WERI-Rb-1 (cell line): ENCODE measurements around the gene CETN1.

ENCODE experiments used
- DNase-seq: peaks from one replicate; pipeline ENCODE4 v3.0.0-alpha.2; 2020
- H3K27ac ChIP-seq: fragments of 250-450 bp; sonication (Bioruptor Pico); 2 replicates; pipeline ENCODE4 v1.5.1; 2020; ENCODE audit warnings: mild to moderate bottlenecking, moderate library complexity
- H3K27me3 ChIP-seq: fragments of 250-450 bp; sonication (Bioruptor Pico); 2 replicates; pipeline ENCODE4 v1.5.1; 2021; ENCODE audit warnings: mild to moderate bottlenecking, low read depth, moderate library complexity; ENCODE audit not compliant: insufficient read depth, severe bottlenecking
- H3K36me3 ChIP-seq: fragments of 250-450 bp; sonication (Bioruptor Pico); 2 replicates; pipeline ENCODE4 v1.5.1; 2020; ENCODE audit warnings: mild to moderate bottlenecking, moderate library complexity
- H3K4me3 ChIP-seq: 2 replicates; pipeline ENCODE4 v1.5.1; 2011; ENCODE audit warnings: low read depth, mild to moderate bottlenecking, control low read depth, low read length
- H3K9me3 ChIP-seq: fragments of 250-450 bp; sonication (Bioruptor Pico); 2 replicates; pipeline ENCODE4 v1.5.1; 2021; ENCODE audit warnings: mild to moderate bottlenecking, moderate library complexity; ENCODE audit not compliant: severe bottlenecking
- CTCF ChIP-seq: IDR thresholded peaks from 2 replicates; pipeline ENCODE4 v1.5.1; 2011; ENCODE audit warnings: low read depth, mild to moderate bottlenecking, control low read depth, inconsistent platforms, low read length

Gene CETN1

GRCh38 chr18:615092-615521 is 34.9 kb downstream of the CETN1 start:
- no peak overlapping the region for H3K27ac ChIP-seq
- no peaks in the 10 kb centered on the region for H3K27me3 ChIP-seq
- no peak overlapping the region for H3K4me3 ChIP-seq
- no peak for TF ChIP-seq CTCF
- no peak for DNase-seq
- H3K36me3 ChIP-seq, result no peaks in the 10 kb centered on the region
- H3K9me3 ChIP-seq, result no peaks in the 10 kb centered on the region

- H3K9me3 ChIP-seq, result no peaks in the 10 kb centered on the region
- no peak for DNase-seq
- H3K27ac ChIP-seq, result no peak overlapping the region
Observed at GRCh38 chr18:615773-616172, 35.6 kb downstream of the CETN1 start.

GRCh38 chr18:616380-616995 is 36.3 kb downstream of the CETN1 start:
- H3K27me3 ChIP-seq, result no peaks in the 10 kb centered on the region
- H3K4me3 ChIP-seq, result no peak overlapping the region
- H3K27ac ChIP-seq, result no peak overlapping the region
- no peaks in the 10 kb centered on the region for H3K9me3 ChIP-seq
- TF ChIP-seq CTCF, result peak; percentile 42; the same call in 1 of the 2 replicates
- no peak for DNase-seq
- no peaks in the 10 kb centered on the region for H3K36me3 ChIP-seq

More at GRCh38 chr18:615773-616172, 35.6 kb downstream of the CETN1 start:
- H3K27me3 ChIP-seq, result no peaks in the 10 kb centered on the region
- H3K4me3 ChIP-seq, result no peak overlapping the region
- no peaks in the 10 kb centered on the region for H3K36me3 ChIP-seq
- TF ChIP-seq CTCF, result no peak

GRCh38 chr18:617970-618504 is 37.9 kb downstream of the CETN1 start:
- Histone ChIP-seq H3K4me3 (no peak overlapping the region), H3K36me3 (no peaks in the 10 kb centered on the region), H3K27me3 (no peaks in the 10 kb centered on the region), H3K9me3 (no peaks in the 10 kb centered on the region), H3K27ac (no peak overlapping the region)
- no peak for DNase-seq
- no peak for TF ChIP-seq CTCF

GRCh38 chr18:618618-619017 is 38.4 kb downstream of the CETN1 start:
- no peak for DNase-seq
- no peaks in the 10 kb centered on the region for H3K36me3 ChIP-seq
- H3K9me3 ChIP-seq, result no peaks in the 10 kb centered on the region
- H3K4me3 ChIP-seq, result no peak overlapping the region
- no peak overlapping the region for H3K27ac ChIP-seq
- H3K27me3 ChIP-seq, result no peaks in the 10 kb centered on the region
- no peak for TF ChIP-seq CTCF
